Hematopoietic multipotent progenitor cell (in vitro differentiated cells): ENCODE results near the gene GPC6. TPM values are rescaled to one million over a fixed set of nuclear protein-coding genes. Genes with fewer than 3 reads are reported as not detected.

ENCODE experiments used
- DNase-seq, 3 donors: peaks; one replicate each; pipeline ENCODE4 v3.0.0-alpha.2; 2011 to 2015; ENCODE audit warnings: low read depth in 2 of 3, low spot score in 2 of 3
- total RNA-seq: library from RNA; depleted of rRNA; stranded (reverse); fragments of >200 nt; gene quantifications from one replicate; pipeline ENCODE4 v1.2.3, GENCODE V29; 2012

Gene GPC6
- total RNA-seq, 1 donor = 0.54 TPM

GRCh38 chr13:93765811-93766210, 539.2 kb downstream of the GPC6 start:
- DNase-seq = no peak

GRCh38 chr13:93766719-93767118, 540.1 kb downstream of the GPC6 start:
- DNase-seq = no peak

- DNase-seq = no peak
Measured at GRCh38 chr13:93767180-93767916, 540.7 kb downstream of the GPC6 start.

GRCh38 chr13:93767917-93768409, 541.4 kb downstream of the GPC6 start:
- no peak for DNase-seq

- no peak for DNase-seq
Measured at GRCh38 chr13:93769101-93769500, 542.5 kb downstream of the GPC6 start.

GRCh38 chr13:93769607-93770006, 543.0 kb downstream of the GPC6 start:
- DNase-seq = no peak

GRCh38 chr13:93771227-93771626, 544.6 kb downstream of the GPC6 start:
- DNase-seq = no peak

- DNase-seq = no peak
Measured at GRCh38 chr13:93771782-93772181, 545.2 kb downstream of the GPC6 start.

GRCh38 chr13:93774506-93774905, 547.9 kb downstream of the GPC6 start:
- DNase-seq = no peak

GRCh38 chr13:93775027-93775426, 548.4 kb downstream of the GPC6 start:
- no peak for DNase-seq

GRCh38 chr13:93775507-93776108, 549.0 kb downstream of the GPC6 start:
- no peak for DNase-seq

- no peak for DNase-seq
Measured at GRCh38 chr13:93776936-93777335, 550.3 kb downstream of the GPC6 start.

- DNase-seq = no peak
Measured at GRCh38 chr13:93777504-93777903, 550.9 kb downstream of the GPC6 start.

- DNase-seq = no peak
Measured at GRCh38 chr13:93778548-93778947, 551.9 kb downstream of the GPC6 start.

GRCh38 chr13:93784191-93784590, 557.6 kb downstream of the GPC6 start:
- no peak for DNase-seq

- no peak for DNase-seq
Measured at GRCh38 chr13:93786846-93787489, 560.4 kb downstream of the GPC6 start.

GRCh38 chr13:93788456-93788855, 561.8 kb downstream of the GPC6 start:
- no peak for DNase-seq

- no peak for DNase-seq
Measured at GRCh38 chr13:93789058-93789457, 562.5 kb downstream of the GPC6 start.

GRCh38 chr13:93794197-93794885, 567.7 kb downstream of the GPC6 start:
- DNase-seq = no peak

- no peak for DNase-seq
Measured at GRCh38 chr13:93797463-93797862, 570.9 kb downstream of the GPC6 start.

GRCh38 chr13:93800342-93800741, 573.7 kb downstream of the GPC6 start:
- DNase-seq = no peak
